GM12801 (cell line): ENCODE data around the gene TRABD2B.

ENCODE experiments used
- TF ChIP-seq, protein P1 (sequence below): IDR thresholded peaks from one replicate; pipeline ENCODE4 v1.5.1; 2011; ENCODE audit warnings: control low read depth; ENCODE audit not compliant: insufficient read length; ENCODE audit errors: extremely low read depth

TRABD2B gene

DNA sequence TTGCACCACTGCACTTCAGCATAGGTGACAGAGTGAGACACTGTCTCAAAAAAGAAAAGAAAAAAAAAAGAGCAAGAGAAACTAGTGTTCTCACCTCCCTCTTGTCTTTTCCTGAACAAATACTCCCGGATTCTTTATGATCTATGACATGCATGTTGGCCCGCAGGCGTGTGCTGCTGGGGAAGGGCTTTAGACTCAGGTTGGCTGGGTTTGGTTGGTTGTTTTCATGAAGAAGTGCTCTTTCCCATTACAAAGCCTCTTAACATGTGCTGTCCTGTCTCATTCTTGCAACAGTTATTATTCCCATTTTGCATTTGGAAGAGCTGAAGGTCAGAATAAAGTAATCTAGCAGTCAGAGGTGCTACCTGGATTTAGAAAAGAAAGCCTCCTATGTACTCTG is 79.5 kb downstream of the TRABD2B start:
- TF ChIP-seq, protein P1, sequence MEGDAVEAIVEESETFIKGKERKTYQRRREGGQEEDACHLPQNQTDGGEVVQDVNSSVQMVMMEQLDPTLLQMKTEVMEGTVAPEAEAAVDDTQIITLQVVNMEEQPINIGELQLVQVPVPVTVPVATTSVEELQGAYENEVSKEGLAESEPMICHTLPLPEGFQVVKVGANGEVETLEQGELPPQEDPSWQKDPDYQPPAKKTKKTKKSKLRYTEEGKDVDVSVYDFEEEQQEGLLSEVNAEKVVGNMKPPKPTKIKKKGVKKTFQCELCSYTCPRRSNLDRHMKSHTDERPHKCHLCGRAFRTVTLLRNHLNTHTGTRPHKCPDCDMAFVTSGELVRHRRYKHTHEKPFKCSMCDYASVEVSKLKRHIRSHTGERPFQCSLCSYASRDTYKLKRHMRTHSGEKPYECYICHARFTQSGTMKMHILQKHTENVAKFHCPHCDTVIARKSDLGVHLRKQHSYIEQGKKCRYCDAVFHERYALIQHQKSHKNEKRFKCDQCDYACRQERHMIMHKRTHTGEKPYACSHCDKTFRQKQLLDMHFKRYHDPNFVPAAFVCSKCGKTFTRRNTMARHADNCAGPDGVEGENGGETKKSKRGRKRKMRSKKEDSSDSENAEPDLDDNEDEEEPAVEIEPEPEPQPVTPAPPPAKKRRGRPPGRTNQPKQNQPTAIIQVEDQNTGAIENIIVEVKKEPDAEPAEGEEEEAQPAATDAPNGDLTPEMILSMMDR, result no peak

DNA sequence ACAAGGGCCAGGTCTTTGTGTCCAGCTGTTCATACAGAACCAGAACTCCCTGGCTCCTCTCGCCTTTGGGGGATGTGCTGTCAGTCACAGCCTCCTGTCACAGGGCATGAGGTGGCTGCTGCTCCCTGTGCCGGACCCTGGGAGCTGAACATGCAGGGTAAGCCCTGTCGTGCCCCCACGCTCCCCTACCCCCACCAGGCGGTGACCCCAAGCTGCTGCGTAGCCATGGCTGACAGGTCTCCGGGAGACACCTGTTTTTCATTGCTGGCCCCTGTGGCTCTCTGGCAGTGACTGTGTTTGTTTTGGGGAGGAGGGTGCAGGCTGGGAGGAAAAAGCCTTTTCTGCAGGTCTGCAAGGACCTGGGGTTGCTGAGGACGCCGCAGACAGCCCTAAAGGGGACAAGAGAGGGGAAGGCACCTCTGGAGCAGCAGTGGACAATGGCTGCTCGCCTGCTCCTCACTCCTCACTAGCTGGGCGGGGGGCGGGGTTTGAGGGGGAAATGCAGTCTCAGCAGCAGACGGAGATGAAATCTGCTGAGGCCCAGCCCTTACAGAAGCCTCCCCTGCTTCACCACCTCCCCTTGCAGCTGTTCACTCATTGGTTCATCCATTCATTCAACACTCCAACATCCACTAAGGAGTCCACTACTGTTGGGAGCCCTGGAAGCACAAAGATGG is 81.4 kb downstream of the TRABD2B start:
- TF ChIP-seq, protein P1, result no peak

DNA sequence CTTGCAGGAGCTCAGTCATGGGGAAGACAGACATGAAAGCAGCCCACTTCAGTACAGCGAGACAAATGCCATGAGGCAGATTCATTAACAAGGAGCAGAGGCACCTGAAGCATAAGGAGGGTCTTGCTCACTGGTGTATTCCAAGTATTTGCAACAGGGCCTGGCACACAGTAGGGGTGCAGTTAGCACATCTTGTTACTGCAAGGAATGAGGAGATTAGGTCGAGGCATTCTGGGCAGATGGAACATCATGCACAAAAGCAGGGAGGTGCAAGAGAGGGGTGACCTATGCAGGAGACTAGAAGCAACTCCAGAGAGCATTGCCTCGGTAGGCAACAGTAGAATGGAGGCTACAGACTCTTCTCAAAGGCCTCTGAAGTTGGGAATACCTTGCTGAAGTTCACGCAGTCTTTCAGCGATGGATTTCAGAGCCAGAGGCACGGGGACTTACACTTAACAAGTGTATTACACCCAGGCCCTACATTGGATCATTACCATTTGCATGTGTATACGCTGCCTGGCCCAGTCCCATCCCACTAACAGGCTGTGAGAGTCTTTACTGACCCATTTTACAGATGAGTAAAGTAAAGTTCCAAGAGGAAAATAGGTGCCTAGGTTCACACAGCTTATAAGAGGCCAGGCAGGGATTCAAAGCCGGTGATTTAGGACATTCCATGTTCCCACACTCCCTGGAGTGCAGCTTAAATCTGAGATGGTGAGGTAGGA is 82.1 kb downstream of the TRABD2B start:
- TF ChIP-seq, protein P1, result no peak

DNA sequence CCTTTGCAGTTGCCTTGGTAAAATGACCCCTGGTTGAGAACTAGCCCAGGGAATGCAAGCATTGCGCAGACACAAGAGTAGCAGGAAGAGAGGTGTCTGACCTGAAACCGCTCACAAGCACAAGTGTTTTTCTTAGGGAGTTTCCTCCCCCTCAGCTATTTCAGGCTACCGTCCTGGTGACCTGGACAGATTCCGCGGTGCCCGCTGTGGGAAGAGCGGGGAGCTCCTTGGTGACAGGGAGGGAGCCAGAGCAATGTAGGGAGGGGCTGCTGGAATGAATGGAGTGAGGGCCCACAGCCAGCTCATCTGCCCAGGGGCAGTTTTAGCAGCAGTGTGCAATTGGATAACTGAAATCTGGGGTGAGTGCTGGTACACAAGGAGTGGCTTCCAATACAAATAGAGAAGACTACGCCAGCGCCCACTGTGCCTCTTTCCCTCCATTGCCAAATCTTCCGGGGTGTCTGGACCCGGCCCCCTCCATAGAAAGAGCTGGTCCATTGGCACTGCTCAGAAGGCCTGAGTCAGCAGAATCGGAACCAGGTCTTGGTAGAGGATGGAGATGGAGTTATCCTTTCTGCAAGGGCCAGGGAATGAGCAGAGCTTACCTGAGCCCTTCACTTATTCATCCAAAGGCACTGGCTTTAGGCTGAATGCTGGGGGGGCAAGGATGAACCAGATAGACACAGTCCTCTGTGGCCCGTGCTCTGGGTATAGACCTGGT is 82.8 kb downstream of the TRABD2B start:
- TF ChIP-seq, protein P1, result no peak

DNA sequence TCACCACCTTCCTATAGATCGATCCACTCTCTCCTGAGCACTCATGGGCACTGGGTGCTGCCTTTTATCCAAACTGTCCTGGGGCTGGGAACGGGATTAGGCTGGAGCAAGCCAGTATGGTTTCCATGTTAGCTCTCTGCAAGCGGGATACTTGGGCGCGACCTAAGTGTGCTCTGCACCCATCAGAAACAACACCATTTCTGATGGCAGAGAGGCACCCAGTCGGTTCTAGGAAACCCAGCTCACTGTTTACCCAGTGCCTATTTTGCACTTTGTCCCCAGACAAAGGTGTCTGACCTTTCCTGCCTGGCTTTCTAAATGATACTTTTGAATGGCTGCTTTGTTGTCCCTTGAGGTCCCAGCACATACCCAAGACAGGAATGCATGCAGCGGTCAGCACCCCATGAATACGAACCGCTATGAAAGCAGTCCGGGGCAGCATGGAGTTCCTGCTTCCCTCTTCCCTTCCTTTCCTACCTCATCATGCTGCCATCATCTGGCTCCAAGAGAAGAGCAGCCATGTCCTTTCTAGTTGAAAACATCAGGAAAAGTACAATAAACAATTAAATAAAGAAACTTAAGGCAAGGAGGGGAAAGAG is 83.9 kb downstream of the TRABD2B start:
- TF ChIP-seq, protein P1, result no peak

DNA sequence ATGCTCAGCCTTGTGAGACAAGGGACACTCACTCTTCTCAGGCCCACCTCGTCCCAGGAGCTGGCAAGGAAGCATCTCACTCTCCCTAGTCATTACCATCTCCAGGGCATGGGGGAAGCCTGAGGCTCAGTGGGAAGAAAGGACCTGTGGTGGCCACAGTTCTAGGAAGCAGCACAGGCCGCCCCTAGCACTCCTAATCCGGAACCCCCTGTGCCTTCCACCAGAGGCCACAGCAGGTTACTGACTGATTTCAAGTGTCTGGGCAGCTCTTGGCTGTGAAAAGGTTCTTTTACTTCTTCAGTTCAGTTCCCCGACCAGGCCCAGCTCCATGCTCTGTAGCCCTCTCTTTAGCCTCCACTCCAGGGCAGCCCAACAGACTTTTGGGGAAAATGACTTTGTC is 84.4 kb downstream of the TRABD2B start:
- TF ChIP-seq, protein P1, result no peak

DNA sequence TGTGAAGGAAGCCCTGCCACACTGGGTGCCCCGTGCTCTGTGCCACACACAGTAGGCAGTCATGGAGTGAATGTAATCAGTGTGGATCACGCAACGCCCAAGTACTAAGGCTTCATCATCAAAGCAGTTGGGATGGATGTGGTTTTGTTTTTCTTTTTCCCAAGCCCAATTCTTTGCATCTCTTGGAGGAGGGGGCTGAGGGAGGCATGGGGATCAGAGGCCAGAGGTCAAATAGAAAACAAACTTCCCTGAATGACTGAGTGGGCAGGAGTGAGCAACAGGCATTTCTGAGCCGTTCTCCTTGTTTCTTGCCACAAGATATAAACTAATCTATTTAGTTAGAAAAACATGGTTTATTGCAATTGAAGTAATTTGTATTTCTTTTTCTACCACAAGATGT is 85.3 kb downstream of the TRABD2B start:
- TF ChIP-seq, protein P1, result no peak
